NCI-H1417 treated with DMSO at 0.1 percent for 48 hours (cell line): ENCODE data around the gene RCC2.

ENCODE experiments used
- DNase-seq: peaks from one replicate; lab custom pipeline; 2025; lab: John Stamatoyannopoulos, UW

The RCC2 gene

GRCh38 chr1:17372955-17373354 lies 66.5 kb downstream of the RCC2 start:
- no peak for DNase-seq

GRCh38 chr1:17371896-17372295 lies 67.6 kb downstream of the RCC2 start, which contains the start of gene PADI6:
TSS of gene PADI6 (plus strand) at chr1:17372196. CDS start at chr1:17372246, 50 bp downstream.
- DNase-seq, result no peak

GRCh38 chr1:17370618-17371017 lies 68.9 kb downstream of the RCC2 start:
- DNase-seq, result no peak

GRCh38 chr1:17369466-17369865 lies 70.0 kb downstream of the RCC2 start:
- no peak for DNase-seq

- no peak for DNase-seq
Measured at GRCh38 chr1:17365293-17365692, 74.2 kb downstream of the RCC2 start.

GRCh38 chr1:17363771-17364170 lies 75.7 kb downstream of the RCC2 start:
- no peak for DNase-seq

- DNase-seq, result no peak
Measured at GRCh38 chr1:17363351-17363750, 76.1 kb downstream of the RCC2 start.

- DNase-seq, result no peak
Measured at GRCh38 chr1:17361687-17362086, 77.8 kb downstream of the RCC2 start.

- no peak for DNase-seq
Measured at GRCh38 chr1:17360272-17360956, 79.1 kb downstream of the RCC2 start.

- no peak for DNase-seq
Measured at GRCh38 chr1:17359808-17360207, 79.7 kb downstream of the RCC2 start.

- DNase-seq, result no peak
Measured at GRCh38 chr1:17359031-17359430, 80.4 kb downstream of the RCC2 start.

GRCh38 chr1:17358557-17358956 lies 80.9 kb downstream of the RCC2 start:
- no peak for DNase-seq
